Activated T-cell treated with anti-CD3 and anti-CD28 coated beads, Interleukin-2, amount 50 U/mL, for 24 hours (primary cell): ENCODE measurements around the gene CYP26B1.
"Not testable (repeated sequence)": the region's sequence is repeated elsewhere in the genome, so short reads cannot be mapped to it uniquely, and the experiment has no call there.

Experiments
- DNase-seq: peaks from one replicate; pipeline ENCODE4 v3.0.0-alpha.2; 2020
- H3K27ac Mint-ChIP-seq: 2 replicates; pipeline ENCODE4 v1.8.0; 2020; ENCODE audit warnings: mild to moderate bottlenecking, mixed read lengths
- H3K27me3 Mint-ChIP-seq: 2 replicates; pipeline ENCODE4 v1.8.0; 2020; ENCODE audit warnings: mixed read lengths
- H3K36me3 Mint-ChIP-seq: 2 replicates; pipeline ENCODE4 v1.8.0; 2020; ENCODE audit warnings: low read depth, mixed read lengths
- H3K4me1 Mint-ChIP-seq: 2 replicates; pipeline ENCODE4 v1.8.0; 2020; ENCODE audit warnings: low read depth, mixed read lengths
- H3K4me3 Mint-ChIP-seq: 2 replicates; pipeline ENCODE4 v1.8.0; 2020; ENCODE audit warnings: mild to moderate bottlenecking, moderate library complexity, mixed read lengths
- H3K9me3 Mint-ChIP-seq: 2 replicates; pipeline ENCODE4 v1.8.0; 2020; ENCODE audit warnings: mixed read lengths

CYP26B1 gene

DNA sequence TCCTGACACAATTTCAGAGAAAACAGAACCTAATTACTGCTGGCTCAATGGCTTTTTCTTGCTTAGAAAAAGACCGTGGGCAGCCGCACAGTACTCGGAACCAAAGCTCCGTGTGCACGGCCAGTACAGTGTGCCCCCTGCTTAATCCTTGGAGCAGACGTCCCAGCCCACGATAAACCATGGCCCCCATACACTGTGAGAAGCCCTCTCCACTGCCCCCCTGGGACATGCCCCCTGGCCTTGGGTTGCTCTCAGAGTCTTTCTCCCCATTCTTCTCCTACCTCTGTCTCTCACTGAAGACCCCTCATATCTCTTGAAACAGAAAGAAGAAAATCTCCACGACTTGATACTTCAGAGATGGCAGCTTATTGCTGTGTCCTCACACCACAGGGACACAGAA is 44.0 kb downstream of the CYP26B1 start:
- peaks cover 16% of the 10 kb centered on the region for H3K27me3 Mint-ChIP-seq
- no peaks in the 10 kb centered on the region for H3K4me1 Mint-ChIP-seq
- H3K4me3 Mint-ChIP-seq, result no peak overlapping the region

GRCh38 chr2:72103161-72103560 is 44.5 kb downstream of the CYP26B1 start:
- no peak for DNase-seq
- peaks cover 14% of the 10 kb centered on the region for H3K27me3 Mint-ChIP-seq
- H3K4me1 Mint-ChIP-seq, result no peaks in the 10 kb centered on the region
- no peak overlapping the region for H3K4me3 Mint-ChIP-seq
- H3K9me3 Mint-ChIP-seq, result no peaks in the 10 kb centered on the region
- no peaks in the 10 kb centered on the region for H3K36me3 Mint-ChIP-seq
- H3K27ac Mint-ChIP-seq, result no peak overlapping the region

More for the DNA sequence above, 44.0 kb downstream of the CYP26B1 start:
- H3K9me3 Mint-ChIP-seq, result no peaks in the 10 kb centered on the region
- H3K36me3 Mint-ChIP-seq, result no peaks in the 10 kb centered on the region
- no peak for DNase-seq
- H3K27ac Mint-ChIP-seq, result no peak overlapping the region

GRCh38 chr2:72098935-72099334 is 48.7 kb downstream of the CYP26B1 start:
- no peak for DNase-seq
- Mint-ChIP-seq H3K4me1 (no peaks in the 10 kb centered on the region), H3K36me3 (no peaks in the 10 kb centered on the region), H3K27me3 (peaks cover 5% of the 10 kb centered on the region), H3K9me3 (no peaks in the 10 kb centered on the region), H3K27ac (no peak overlapping the region), H3K4me3 (no peak overlapping the region)

DNA sequence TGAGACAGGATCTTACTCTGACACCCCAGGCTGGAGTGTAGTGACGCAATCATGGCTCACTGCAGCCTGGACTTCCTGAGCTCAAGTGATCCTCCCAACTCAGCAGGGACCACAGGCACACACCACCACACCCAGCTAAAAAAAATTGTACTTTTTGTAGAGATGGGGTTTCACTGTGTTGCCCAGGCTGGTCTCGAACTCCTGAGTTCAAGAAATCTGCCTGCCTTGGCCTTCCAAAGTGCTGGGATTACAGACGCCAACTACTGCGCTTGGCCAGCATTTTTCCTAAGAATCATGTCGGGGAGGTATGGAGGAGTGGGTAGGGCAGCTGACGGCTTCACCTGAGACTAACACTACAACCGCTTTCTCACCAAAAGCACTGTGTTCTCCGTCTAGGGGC is 50.4 kb downstream of the CYP26B1 start:
- H3K4me3 Mint-ChIP-seq, result no peak overlapping the region
- H3K9me3 Mint-ChIP-seq, result no peaks in the 10 kb centered on the region
- DNase-seq, result no peak
- H3K27me3 Mint-ChIP-seq, result peaks cover 2% of the 10 kb centered on the region
- no peak overlapping the region for H3K27ac Mint-ChIP-seq
- H3K4me1 Mint-ChIP-seq, result no peaks in the 10 kb centered on the region
- H3K36me3 Mint-ChIP-seq, result no peaks in the 10 kb centered on the region

DNA sequence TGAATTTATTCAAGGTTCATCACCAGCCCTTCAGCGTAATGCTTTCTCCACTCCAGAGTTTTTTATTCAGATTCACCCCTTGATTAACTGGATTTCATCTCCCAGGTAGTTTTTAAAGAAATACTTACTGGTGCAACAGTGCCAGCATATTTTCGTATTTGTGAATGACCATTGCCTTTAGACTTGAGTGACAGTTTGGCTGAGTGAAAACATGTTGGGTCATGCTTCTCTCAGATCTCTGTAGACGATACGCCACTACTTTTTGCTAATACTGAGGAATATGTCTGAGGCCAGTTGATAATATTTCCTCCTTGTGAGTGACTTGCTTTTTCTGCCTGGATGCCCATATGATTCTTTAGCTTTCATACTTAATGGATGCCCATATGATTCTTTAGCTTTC is 51.5 kb downstream of the CYP26B1 start:
- H3K27me3 Mint-ChIP-seq, result peaks cover 2% of the 10 kb centered on the region
- H3K36me3 Mint-ChIP-seq, result no peaks in the 10 kb centered on the region
- no peak overlapping the region for H3K27ac Mint-ChIP-seq
- no peaks in the 10 kb centered on the region for H3K4me1 Mint-ChIP-seq
- H3K4me3 Mint-ChIP-seq, result no peak overlapping the region
- no peak for DNase-seq
- H3K9me3 Mint-ChIP-seq, result no peaks in the 10 kb centered on the region

DNA sequence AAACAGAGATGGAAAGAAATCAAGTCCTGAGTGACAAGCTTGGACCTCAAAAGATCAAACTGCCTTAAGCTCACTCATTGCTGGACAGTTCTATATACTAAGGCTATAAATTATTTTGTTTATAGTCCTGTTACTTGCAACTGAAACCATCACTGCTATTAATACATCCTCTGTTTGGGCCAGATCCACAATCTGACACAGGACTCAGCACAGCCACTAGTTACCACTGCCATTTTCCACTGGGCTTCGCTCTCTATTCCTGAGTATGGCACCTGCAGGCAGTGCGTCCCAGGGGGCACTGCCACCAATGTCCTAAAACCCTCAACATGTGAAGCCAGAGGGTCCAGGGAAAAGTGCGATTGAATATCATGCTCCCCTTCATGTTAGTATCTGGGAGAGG is 52.3 kb downstream of the CYP26B1 start:
- Mint-ChIP-seq H3K27ac (no peak overlapping the region), H3K4me1 (no peaks in the 10 kb centered on the region), H3K4me3 (no peak overlapping the region), H3K27me3 (peaks cover 2% of the 10 kb centered on the region), H3K9me3 (no peaks in the 10 kb centered on the region), H3K36me3 (no peaks in the 10 kb centered on the region)
- DNase-seq, result no peak

DNA sequence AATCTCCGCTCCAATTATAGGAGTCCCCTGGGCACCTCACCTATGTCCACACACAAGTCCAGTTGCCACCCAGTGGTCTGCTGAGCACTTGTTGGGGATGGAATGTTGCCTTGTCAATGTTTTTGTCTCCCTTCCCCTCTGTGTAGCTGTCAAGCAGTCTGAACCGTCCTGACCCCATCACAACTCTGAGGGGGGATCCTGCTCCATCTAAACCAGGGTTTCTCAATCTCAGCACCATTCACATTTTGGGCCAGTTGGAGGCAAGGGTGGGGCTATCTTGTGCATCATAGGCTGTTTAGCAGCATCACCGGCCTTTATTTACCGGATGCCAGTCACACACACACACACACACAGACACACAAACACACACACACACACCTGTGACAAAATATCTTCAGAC is 53.0 kb downstream of the CYP26B1 start:
- Mint-ChIP-seq H3K27me3 (peaks cover 2% of the 10 kb centered on the region), H3K4me1 (no peaks in the 10 kb centered on the region), H3K9me3 (no peaks in the 10 kb centered on the region), H3K4me3 (no peak overlapping the region), H3K36me3 (no peaks in the 10 kb centered on the region), H3K27ac (no peak overlapping the region)
- no peak for DNase-seq

GRCh38 chr2:72092111-72092510 is 55.6 kb downstream of the CYP26B1 start:
- Mint-ChIP-seq H3K27ac (no peak overlapping the region), H3K4me1 (no peaks in the 10 kb centered on the region), H3K4me3 (no peak overlapping the region), H3K27me3 (peaks cover 2% of the 10 kb centered on the region), H3K36me3 (no peaks in the 10 kb centered on the region), H3K9me3 (no peaks in the 10 kb centered on the region)
- no peak for DNase-seq

- Mint-ChIP-seq H3K27me3 (peaks cover 2% of the 10 kb centered on the region), H3K9me3 (no peaks in the 10 kb centered on the region), H3K4me3 (no peak overlapping the region), H3K4me1 (no peaks in the 10 kb centered on the region), H3K27ac (no peak overlapping the region), H3K36me3 (no peaks in the 10 kb centered on the region)
- no peak for DNase-seq
Measured at GRCh38 chr2:72090781-72091482, 56.7 kb downstream of the CYP26B1 start.

GRCh38 chr2:72090271-72090720 is 57.4 kb downstream of the CYP26B1 start:
- no peaks in the 10 kb centered on the region for H3K36me3 Mint-ChIP-seq
- no peak overlapping the region for H3K4me3 Mint-ChIP-seq
- no peaks in the 10 kb centered on the region for H3K4me1 Mint-ChIP-seq
- peaks cover 2% of the 10 kb centered on the region for H3K27me3 Mint-ChIP-seq
- H3K27ac Mint-ChIP-seq, result no peak overlapping the region
- no peak for DNase-seq
- no peaks in the 10 kb centered on the region for H3K9me3 Mint-ChIP-seq

- Mint-ChIP-seq H3K27ac (no peak overlapping the region), H3K4me1 (no peaks in the 10 kb centered on the region), H3K27me3 (peaks cover 2% of the 10 kb centered on the region), H3K4me3 (no peak overlapping the region), H3K36me3 (no peaks in the 10 kb centered on the region), H3K9me3 (no peaks in the 10 kb centered on the region)
- DNase-seq, result no peak
Measured at GRCh38 chr2:72089537-72089936, 58.1 kb downstream of the CYP26B1 start.

GRCh38 chr2:72089028-72089427 is 58.6 kb downstream of the CYP26B1 start:
- H3K27ac Mint-ChIP-seq, result no peak overlapping the region

GRCh38 chr2:72086871-72087633 is 60.6 kb downstream of the CYP26B1 start:
- not testable (repeated sequence) for DNase-seq, H3K27ac Mint-ChIP-seq, H3K27me3 Mint-ChIP-seq, H3K36me3 Mint-ChIP-seq, H3K4me1 Mint-ChIP-seq, H3K4me3 Mint-ChIP-seq, H3K9me3 Mint-ChIP-seq

More at GRCh38 chr2:72089028-72089427, 58.6 kb downstream of the CYP26B1 start:
- no peaks in the 10 kb centered on the region for H3K4me1 Mint-ChIP-seq
- H3K36me3 Mint-ChIP-seq, result no peaks in the 10 kb centered on the region
- H3K9me3 Mint-ChIP-seq, result no peaks in the 10 kb centered on the region
- H3K4me3 Mint-ChIP-seq, result no peak overlapping the region
- DNase-seq, result no peak
- H3K27me3 Mint-ChIP-seq, result peaks cover 2% of the 10 kb centered on the region

GRCh38 chr2:72085513-72085912 is 62.1 kb downstream of the CYP26B1 start:
- no peak for DNase-seq
- H3K4me3 Mint-ChIP-seq, result no peak overlapping the region
- no peaks in the 10 kb centered on the region for H3K27me3 Mint-ChIP-seq
- no peaks in the 10 kb centered on the region for H3K9me3 Mint-ChIP-seq
- H3K27ac Mint-ChIP-seq, result no peak overlapping the region
- H3K4me1 Mint-ChIP-seq, result no peaks in the 10 kb centered on the region
- H3K36me3 Mint-ChIP-seq, result no peaks in the 10 kb centered on the region

GRCh38 chr2:72085036-72085435 is 62.6 kb downstream of the CYP26B1 start:
- Mint-ChIP-seq H3K4me1 (no peaks in the 10 kb centered on the region), H3K27ac (no peak overlapping the region), H3K9me3 (no peaks in the 10 kb centered on the region), H3K36me3 (no peaks in the 10 kb centered on the region), H3K27me3 (no peaks in the 10 kb centered on the region), H3K4me3 (no peak overlapping the region)
- DNase-seq, result no peak
